ENCODE results near the gene DCAF12.

DCAF12 gene

GRCh38 chr9:34124926-34125325 is 1.6 kb downstream of the DCAF12 start:
- no peak for DNase-seq

- no peak for DNase-seq
Measured at GRCh38 chr9:34124099-34124498, 2.4 kb downstream of the DCAF12 start.

GRCh38 chr9:34123682-34124081 is 2.8 kb downstream of the DCAF12 start:
- DNase-seq: no peak

GRCh38 chr9:34121996-34122395 is 4.5 kb downstream of the DCAF12 start:
- no peak for DNase-seq

- no peak for DNase-seq
Measured at GRCh38 chr9:34119713-34120112, 6.8 kb downstream of the DCAF12 start.

GRCh38 chr9:34114436-34114835 is 12.1 kb downstream of the DCAF12 start:
- DNase-seq: peak; percentile 41

GRCh38 chr9:34106110-34106509 is 20.4 kb downstream of the DCAF12 start:
- no peak for DNase-seq

- no peak for DNase-seq
Measured at GRCh38 chr9:34102796-34103195, 23.7 kb downstream of the DCAF12 start.

GRCh38 chr9:34098307-34098706 is 28.2 kb downstream of the DCAF12 start:
- no peak for DNase-seq

- DNase-seq: no peak
Measured at GRCh38 chr9:34097865-34098264, 28.6 kb downstream of the DCAF12 start.

- no peak for DNase-seq
Measured at GRCh38 chr9:34096751-34097150, 29.7 kb downstream of the DCAF12 start.

- DNase-seq: no peak
Measured at GRCh38 chr9:34093578-34093977, 32.9 kb downstream of the DCAF12 start.

GRCh38 chr9:34089311-34089710 is 37.2 kb downstream of the DCAF12 start:
- DNase-seq: no peak

GRCh38 chr9:34087370-34087769 is 39.1 kb downstream of the DCAF12 start:
- DNase-seq: no peak

- no peak for DNase-seq
Measured at GRCh38 chr9:34086864-34087263, 39.6 kb downstream of the DCAF12 start.

GRCh38 chr9:34085581-34086500 is 40.7 kb downstream of the DCAF12 start:
- DNase-seq: no peak

- DNase-seq: no peak
Measured at GRCh38 chr9:34084562-34084961, 41.9 kb downstream of the DCAF12 start.

- DNase-seq: no peak
Measured at GRCh38 chr9:34079181-34079580, 47.3 kb downstream of the DCAF12 start.

GRCh38 chr9:34072868-34073590 is 53.5 kb downstream of the DCAF12 start:
- no peak for DNase-seq

GRCh38 chr9:34072410-34072809 is 54.1 kb downstream of the DCAF12 start:
- DNase-seq: no peak

GRCh38 chr9:34070606-34071324 is 55.7 kb downstream of the DCAF12 start:
- DNase-seq: no peak

GRCh38 chr9:34069831-34070230 is 56.7 kb downstream of the DCAF12 start:
- DNase-seq: no peak

- DNase-seq: no peak
Measured at GRCh38 chr9:34065541-34065940, 61.0 kb downstream of the DCAF12 start.

- no peak for DNase-seq
Measured at GRCh38 chr9:34059954-34060353, 66.5 kb downstream of the DCAF12 start.

All from NCI-H2029 (cell line).